ENCODE results near the gene IER5L.

The IER5L gene

DNA sequence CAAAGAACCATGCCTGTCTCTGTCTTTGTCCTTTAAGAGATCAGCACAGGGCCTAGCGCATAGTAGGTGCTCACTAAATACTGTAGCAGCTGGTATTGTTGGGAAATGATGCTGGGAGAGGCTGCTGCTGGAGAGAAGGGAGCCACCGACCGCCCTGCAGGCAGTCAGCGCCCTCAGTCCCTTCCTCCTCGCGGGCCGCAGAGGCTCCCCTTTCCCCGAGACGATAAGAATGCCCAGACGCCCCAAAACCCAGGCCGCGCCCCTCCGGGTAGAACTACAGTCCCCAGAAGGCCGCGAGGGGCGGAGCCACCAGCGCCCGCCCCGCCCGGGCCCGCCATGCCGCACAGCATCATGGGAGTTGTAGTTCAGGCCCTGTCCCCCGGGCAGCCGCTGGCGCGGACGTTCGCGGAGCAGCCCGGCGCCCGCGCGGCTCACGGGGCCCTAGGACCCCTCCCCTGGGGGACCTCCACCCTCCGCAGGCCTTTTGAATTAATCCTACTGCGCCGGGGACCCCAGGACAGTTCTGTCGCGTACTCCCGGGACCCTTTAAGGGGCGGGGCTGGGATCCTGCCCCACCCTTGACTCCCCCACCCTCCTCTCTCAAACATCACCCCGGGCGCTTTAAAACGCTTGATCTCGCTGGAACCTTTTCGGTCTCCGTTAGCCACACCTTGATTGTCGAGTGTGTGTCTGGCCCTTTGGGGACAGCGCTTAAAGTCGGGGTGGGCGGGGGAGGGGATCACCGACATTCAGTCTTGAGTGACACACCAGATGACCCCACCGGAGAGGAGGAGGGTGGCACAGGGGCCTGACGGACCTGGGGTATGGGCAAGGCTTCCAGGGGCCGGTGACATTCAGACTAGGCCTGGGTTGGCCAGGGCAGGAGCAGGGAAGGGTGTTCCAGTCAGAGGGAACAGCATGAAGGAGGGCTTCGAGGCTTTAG lies 24.8 kb upstream of the IER5L start (continued):
- TF ChIP-seq ZNF184 (tag by site-specific recombination; IDR thresholded peaks at IDR 0.05) = no peak
- TF ChIP-seq ZNF514 (tag by site-specific recombination; IDR thresholded peaks at IDR 0.05) = no peak
- TF ChIP-seq ZNF521 (tag by site-specific recombination; IDR thresholded peaks at IDR 0.05) = no peak
- TF ChIP-seq SP7 (tag by site-specific recombination; IDR thresholded peaks at IDR 0.05) = peak; percentile 19; the same call in 1 of the 2 replicates
- peak; percentile 86 for TF ChIP-seq KLF1 (tag by site-specific recombination; IDR thresholded peaks at IDR 0.05)
- TF ChIP-seq, protein P1, sequence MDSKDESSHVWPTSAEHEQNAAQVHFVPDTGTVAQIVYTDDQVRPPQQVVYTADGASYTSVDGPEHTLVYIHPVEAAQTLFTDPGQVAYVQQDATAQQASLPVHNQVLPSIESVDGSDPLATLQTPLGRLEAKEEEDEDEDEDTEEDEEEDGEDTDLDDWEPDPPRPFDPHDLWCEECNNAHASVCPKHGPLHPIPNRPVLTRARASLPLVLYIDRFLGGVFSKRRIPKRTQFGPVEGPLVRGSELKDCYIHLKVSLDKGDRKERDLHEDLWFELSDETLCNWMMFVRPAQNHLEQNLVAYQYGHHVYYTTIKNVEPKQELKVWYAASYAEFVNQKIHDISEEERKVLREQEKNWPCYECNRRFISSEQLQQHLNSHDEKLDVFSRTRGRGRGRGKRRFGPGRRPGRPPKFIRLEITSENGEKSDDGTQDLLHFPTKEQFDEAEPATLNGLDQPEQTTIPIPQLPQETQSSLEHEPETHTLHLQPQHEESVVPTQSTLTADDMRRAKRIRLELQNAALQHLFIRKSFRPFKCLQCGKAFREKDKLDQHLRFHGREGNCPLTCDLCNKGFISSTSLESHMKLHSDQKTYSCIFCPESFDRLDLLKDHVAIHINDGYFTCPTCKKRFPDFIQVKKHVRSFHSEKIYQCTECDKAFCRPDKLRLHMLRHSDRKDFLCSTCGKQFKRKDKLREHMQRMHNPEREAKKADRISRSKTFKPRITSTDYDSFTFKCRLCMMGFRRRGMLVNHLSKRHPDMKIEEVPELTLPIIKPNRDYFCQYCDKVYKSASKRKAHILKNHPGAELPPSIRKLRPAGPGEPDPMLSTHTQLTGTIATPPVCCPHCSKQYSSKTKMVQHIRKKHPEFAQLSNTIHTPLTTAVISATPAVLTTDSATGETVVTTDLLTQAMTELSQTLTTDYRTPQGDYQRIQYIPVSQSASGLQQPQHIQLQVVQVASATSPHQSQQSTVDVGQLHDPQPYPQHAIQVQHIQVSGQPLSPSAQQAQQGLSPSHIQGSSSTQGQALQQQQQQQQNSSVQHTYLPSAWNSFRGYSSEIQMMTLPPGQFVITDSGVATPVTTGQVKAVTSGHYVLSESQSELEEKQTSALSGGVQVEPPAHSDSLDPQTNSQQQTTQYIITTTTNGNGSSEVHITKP (tag by site-specific recombination; IDR thresholded peaks at IDR 0.05) = no peak
- no peak for TF ChIP-seq HOXC10 (CRISPR knock-in tag; IDR thresholded peaks at IDR 0.05)
- TF ChIP-seq, protein P2, sequence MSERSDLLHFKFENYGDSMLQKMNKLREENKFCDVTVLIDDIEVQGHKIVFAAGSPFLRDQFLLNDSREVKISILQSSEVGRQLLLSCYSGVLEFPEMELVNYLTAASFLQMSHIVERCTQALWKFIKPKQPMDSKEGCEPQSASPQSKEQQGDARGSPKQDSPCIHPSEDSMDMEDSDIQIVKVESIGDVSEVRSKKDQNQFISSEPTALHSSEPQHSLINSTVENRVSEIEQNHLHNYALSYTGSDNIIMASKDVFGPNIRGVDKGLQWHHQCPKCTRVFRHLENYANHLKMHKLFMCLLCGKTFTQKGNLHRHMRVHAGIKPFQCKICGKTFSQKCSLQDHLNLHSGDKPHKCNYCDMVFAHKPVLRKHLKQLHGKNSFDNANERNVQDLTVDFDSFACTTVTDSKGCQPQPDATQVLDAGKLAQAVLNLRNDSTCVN (tag by site-specific recombination; optimal IDR thresholded peaks at IDR 0.05) = peak; percentile 40
- TF ChIP-seq SCRT2 (tag by site-specific recombination; IDR thresholded peaks at IDR 0.05) = no peak
- TF ChIP-seq ZNF701 (tag by site-specific recombination; IDR thresholded peaks at IDR 0.05) = no peak
- no peak for TF ChIP-seq ZNF548 (tag by site-specific recombination; IDR thresholded peaks at IDR 0.05)
- TF ChIP-seq, protein P3, sequence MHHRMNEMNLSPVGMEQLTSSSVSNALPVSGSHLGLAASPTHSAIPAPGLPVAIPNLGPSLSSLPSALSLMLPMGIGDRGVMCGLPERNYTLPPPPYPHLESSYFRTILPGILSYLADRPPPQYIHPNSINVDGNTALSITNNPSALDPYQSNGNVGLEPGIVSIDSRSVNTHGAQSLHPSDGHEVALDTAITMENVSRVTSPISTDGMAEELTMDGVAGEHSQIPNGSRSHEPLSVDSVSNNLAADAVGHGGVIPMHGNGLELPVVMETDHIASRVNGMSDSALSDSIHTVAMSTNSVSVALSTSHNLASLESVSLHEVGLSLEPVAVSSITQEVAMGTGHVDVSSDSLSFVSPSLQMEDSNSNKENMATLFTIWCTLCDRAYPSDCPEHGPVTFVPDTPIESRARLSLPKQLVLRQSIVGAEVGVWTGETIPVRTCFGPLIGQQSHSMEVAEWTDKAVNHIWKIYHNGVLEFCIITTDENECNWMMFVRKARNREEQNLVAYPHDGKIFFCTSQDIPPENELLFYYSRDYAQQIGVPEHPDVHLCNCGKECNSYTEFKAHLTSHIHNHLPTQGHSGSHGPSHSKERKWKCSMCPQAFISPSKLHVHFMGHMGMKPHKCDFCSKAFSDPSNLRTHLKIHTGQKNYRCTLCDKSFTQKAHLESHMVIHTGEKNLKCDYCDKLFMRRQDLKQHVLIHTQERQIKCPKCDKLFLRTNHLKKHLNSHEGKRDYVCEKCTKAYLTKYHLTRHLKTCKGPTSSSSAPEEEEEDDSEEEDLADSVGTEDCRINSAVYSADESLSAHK (tag by site-specific recombination; IDR thresholded peaks at IDR 0.05) = no peak
- TF ChIP-seq, protein P4, sequence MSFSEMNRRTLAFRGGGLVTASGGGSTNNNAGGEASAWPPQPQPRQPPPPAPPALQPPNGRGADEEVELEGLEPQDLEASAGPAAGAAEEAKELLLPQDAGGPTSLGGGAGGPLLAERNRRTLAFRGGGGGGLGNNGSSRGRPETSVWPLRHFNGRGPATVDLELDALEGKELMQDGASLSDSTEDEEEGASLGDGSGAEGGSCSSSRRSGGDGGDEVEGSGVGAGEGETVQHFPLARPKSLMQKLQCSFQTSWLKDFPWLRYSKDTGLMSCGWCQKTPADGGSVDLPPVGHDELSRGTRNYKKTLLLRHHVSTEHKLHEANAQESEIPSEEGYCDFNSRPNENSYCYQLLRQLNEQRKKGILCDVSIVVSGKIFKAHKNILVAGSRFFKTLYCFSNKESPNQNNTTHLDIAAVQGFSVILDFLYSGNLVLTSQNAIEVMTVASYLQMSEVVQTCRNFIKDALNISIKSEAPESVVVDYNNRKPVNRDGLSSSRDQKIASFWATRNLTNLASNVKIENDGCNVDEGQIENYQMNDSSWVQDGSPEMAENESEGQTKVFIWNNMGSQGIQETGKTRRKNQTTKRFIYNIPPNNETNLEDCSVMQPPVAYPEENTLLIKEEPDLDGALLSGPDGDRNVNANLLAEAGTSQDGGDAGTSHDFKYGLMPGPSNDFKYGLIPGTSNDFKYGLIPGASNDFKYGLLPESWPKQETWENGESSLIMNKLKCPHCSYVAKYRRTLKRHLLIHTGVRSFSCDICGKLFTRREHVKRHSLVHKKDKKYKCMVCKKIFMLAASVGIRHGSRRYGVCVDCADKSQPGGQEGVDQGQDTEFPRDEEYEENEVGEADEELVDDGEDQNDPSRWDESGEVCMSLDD (tag by site-specific recombination; IDR thresholded peaks at IDR 0.05) = peak; percentile 49; the same call in 1 of the 2 replicates

DNA sequence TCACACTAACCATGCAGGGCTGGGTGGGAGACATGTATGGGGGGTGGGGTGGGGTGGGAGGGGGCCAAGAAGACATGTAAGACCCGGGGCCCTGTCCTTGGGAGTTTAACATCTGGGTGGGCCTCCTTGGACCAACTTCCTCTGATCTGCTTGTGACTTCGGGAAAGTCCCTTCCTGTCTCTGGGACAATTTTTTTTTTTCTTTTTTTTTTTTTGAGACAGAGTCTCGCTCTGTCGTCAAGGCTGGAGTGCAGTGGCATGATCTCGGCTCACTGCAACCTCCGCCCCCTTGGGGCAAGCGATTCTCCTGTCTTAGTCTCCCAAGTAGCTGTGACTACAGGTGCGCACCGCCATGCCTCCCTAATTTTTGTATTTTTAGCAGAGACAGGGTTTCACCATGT lies 23.8 kb upstream of the IER5L start:
- Histone ChIP-seq H3K9me3 (ENCODE audit: control insufficient read depth, insufficient read depth, low read depth, low read length) (no peaks in the 10 kb centered on the region), H3K4me1 (ENCODE audit: control insufficient read depth, insufficient read depth, low read length) (no peaks in the 10 kb centered on the region), H3K36me3 (ENCODE audit: control insufficient read depth in 2 of 2, insufficient read depth in 1 of 2, low read length in 2 of 2) (no peaks in the 10 kb centered on the region), H3K27ac (ENCODE audit: extremely low read depth, low read depth, low read length) (no peak overlapping the region), H3K4me3 (ENCODE audit: low read depth, low read length) (no peak overlapping the region)
- ChIA-PET CTCF (no interaction called here), POLR2A (interaction anchor here (0.7 kb wide), 2 partner anchors 24 to 368 kb away, joined by 3 read pairs; partner anchors contain the start of gene IER5L)
- TF ChIP-seq ZBTB48 (tag by site-specific recombination; IDR thresholded peaks at IDR 0.05) (no peak), ZNF571 (tag by site-specific recombination; IDR thresholded peaks at IDR 0.05) (no peak)
